Astrocyte of the cerebellum (primary cell): ENCODE results near the gene CSTPP1.
"Not testable (repeated sequence)": the region's sequence is repeated elsewhere in the genome, so short reads cannot be mapped to it uniquely, and the experiment has no call there.

Experiments
- DNase-seq: peaks from one replicate; pipeline ENCODE4 v3.0.0-alpha.2; 2011; ENCODE audit warnings: low read depth
- H3K4me3 ChIP-seq: 2 replicates; pipeline ENCODE4 v1.5.1; 2011; ENCODE audit warnings: mild to moderate bottlenecking, low read depth, low read length, moderate library complexity
- in situ Hi-C: cut with HindIII; loops from 2 replicates; pipeline ENCODE4 v1.10.0; 2017; ENCODE audit warnings: low sequenced_read_pairs
- TF ChIP-seq, protein P1 (sequence below): IDR thresholded peaks from 2 replicates; pipeline ENCODE4 v1.5.1; 2012; ENCODE audit warnings: low read length, low read depth, moderate library complexity, mild to moderate bottlenecking; ENCODE audit errors: missing control alignments

Gene CSTPP1

DNA sequence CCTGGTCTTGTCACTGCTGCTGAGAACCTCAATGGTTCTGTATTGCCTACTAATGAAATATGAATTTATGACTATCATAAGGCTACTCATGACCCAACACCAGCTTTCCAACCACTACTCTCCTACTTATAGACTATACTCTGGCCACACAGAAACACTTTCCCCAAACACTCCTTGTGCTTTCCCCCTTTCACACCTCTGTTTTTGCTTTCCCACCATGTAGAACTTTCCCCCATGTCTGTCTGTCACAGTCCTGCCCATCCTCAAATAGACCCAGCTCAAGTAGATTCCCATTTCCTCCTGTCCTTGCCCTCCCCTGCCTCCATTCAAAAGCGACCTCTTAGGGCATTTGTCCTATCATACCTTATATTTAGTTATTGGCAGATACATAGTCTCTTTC lies 134.2 kb downstream of the CSTPP1 start:
- DNase-seq: no peak
- TF ChIP-seq, protein P1, sequence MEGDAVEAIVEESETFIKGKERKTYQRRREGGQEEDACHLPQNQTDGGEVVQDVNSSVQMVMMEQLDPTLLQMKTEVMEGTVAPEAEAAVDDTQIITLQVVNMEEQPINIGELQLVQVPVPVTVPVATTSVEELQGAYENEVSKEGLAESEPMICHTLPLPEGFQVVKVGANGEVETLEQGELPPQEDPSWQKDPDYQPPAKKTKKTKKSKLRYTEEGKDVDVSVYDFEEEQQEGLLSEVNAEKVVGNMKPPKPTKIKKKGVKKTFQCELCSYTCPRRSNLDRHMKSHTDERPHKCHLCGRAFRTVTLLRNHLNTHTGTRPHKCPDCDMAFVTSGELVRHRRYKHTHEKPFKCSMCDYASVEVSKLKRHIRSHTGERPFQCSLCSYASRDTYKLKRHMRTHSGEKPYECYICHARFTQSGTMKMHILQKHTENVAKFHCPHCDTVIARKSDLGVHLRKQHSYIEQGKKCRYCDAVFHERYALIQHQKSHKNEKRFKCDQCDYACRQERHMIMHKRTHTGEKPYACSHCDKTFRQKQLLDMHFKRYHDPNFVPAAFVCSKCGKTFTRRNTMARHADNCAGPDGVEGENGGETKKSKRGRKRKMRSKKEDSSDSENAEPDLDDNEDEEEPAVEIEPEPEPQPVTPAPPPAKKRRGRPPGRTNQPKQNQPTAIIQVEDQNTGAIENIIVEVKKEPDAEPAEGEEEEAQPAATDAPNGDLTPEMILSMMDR: no peak
- H3K4me3 ChIP-seq: no peak overlapping the region
- in situ Hi-C loops: no loop called here

DNA sequence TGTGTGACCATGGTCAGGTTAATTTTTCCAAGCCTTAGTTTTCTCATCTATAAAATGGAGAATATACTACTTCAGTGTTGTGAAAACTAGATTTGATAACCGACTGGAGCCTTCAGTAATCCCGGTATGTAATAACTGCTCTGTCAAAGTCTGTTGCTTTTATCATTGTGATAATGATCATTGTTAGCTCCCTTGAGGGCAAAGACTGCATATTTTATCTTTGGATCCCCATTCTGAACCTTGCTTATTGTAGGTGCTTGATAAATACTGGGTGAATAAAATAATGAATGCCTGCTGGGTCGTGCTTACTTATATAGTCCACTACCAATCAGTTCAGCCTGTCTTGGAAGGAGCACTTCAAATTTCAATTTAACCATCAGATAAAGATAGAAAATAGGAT lies 134.8 kb downstream of the CSTPP1 start:
- no peak for DNase-seq
- no peak overlapping the region for H3K4me3 ChIP-seq
- in situ Hi-C loops: no loop called here
- TF ChIP-seq, protein P1: no peak

DNA sequence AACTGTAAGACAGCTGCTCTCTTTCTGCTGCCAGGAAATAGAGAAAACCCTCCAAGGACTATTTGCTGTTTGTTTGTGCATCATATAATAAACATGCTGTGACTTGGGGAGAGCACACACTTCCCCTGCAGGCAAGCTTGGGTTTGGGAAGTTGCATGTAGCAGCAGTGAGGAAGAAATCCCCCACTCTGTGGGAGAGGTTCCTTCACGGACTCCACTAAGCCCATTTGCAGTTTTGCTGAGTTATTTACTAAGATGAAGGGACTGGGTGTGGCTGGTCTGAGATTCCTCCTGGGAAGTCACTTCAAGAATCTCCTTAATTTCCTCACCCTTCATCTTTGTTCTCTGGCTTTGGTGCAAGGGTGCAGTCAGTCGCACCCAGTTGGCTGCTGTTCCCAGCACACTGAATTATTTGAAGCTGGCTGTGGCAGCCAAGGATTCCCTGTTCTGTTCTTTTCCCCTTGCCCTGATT lies 135.3 kb downstream of the CSTPP1 start:
- in situ Hi-C loops: no loop called here
- no peak overlapping the region for H3K4me3 ChIP-seq
- no peak for DNase-seq
- TF ChIP-seq, protein P1: no peak

DNA sequence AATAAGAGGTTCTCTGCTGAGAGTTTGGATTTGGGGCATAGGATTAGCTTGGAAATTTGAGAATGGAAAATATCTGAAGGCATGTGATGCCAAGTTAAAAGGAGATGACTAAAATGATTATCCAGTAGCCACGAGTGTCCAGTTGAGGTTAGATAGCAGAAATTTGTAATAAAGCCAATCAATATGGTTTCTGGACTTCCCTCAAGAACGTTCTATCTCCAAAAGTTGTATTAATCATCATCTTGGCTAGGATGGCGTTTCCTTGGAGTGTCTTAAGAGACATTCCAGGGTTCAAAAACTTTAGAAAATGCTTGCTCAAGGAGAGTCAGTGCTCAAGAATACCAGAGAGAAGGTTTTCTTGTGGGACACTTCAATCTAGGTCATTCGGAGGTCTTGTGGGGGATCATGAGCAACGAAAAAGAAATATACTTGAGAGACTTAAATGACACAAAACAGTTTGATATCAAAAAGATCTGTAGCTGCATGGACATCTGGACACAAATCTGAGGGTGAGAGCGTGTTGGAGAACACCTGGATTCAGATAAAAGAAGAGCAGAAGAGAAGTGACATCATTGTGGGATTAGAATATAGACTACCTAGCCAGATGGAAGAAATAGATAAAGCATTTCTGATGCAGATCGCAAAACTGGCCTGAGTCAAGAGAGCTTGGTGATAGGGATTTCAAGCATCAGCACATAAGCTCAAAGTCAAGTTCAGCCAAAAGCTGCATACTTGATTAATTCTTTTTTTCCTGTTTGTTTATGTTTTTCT lies 142.4 kb downstream of the CSTPP1 start:
- in situ Hi-C loops: no loop called here
- TF ChIP-seq, protein P1: no peak

DNA sequence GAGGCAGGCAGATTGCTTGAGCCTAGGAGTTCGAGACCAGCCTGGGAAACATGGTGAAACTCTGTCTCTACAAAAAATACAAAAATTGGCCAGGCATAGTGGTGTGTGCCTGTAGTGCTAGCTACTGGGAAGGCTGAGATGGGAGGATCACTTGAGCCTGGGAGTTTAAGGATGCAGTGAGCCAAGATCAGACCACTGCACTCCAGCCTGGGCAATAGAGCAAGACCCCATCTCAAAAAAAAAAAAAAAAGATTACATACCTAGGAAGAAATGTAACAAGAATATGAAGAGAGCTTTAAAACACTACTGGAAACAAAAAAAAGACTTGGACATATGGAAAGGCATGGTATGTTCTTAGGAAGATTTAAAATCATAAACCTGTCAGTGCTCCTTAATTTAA lies 144.2 kb downstream of the CSTPP1 start:
- in situ Hi-C loops, DNase-seq, H3K4me3 ChIP-seq: not testable (repeated sequence)

More for the DNA sequence above, 142.4 kb downstream of the CSTPP1 start:
- DNase-seq: no peak
- no peak overlapping the region for H3K4me3 ChIP-seq

DNA sequence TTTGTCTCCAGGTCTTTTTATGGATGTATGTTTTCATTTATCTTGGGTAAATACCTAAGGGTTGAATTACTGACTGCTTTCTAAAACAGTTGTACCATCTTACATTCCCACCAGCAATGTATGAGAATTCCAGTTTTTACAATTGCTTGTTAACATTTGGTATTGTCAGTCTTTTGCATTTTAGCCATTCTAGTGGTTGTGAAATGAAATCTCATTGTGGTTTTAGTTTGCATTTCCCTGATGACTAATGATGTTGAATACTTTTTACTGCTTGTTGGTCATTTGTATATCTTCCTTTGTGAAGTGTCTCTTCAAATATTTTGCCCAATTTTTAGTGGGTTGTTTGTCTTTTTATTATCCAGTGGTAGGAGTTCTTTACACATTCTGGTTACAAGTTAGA lies 147.4 kb downstream of the CSTPP1 start:
- TF ChIP-seq, protein P1: no peak
- in situ Hi-C loops: no loop called here
- DNase-seq: no peak

DNA sequence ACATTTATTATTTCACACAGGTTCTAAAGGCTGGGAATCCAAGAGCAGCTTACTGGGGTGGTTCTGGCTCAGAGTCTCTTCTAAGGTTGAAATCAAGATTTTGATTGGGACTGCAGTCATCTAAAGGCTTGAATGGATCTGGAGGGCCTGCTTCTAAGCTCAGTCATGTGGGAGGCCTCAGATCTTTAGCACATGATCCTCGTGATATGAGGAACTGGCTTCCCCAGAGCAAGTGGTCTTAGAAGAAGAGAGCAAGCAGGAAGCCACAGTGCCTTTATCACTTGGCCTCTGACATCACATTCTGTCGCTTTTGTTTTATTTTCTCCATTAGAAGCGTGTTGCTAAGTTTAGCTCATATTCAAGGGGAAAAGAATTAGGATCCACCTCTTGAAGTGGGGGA lies 151.2 kb downstream of the CSTPP1 start:
- H3K4me3 ChIP-seq: no peak overlapping the region
- DNase-seq: no peak
- TF ChIP-seq, protein P1: no peak
- in situ Hi-C loops: no loop called here

More for the DNA sequence above, 147.4 kb downstream of the CSTPP1 start:
- H3K4me3 ChIP-seq: no peak overlapping the region
